Measurements from ENCODE around the gene NRAS. TPM values are rescaled to one million over a fixed set of nuclear protein-coding genes. Genes with fewer than 3 reads are reported as not detected.

Gene NRAS
- polyA plus RNA-seq, 1 of the 3 experiments (the other 2 are of a cell fraction) = 15.9 TPM

GRCh38 chr1:114719424-114719787 lies 2.8 kb upstream of the NRAS start:
- no peaks in the 10 kb centered on the region for H3K27me3 ChIP-seq (ENCODE audit: insufficient read depth)
- H3F3A ChIP-seq (replicated peaks; ENCODE audit: insufficient read depth) = peaks cover 50% of the 10 kb centered on the region
- ChIA-PET POLR2A (no interaction called here), CTCF (interaction anchor here (0.6 to 1.5 kb wide), 2 partner anchors 38 to 372 kb away, joined by 3 to 5 read pairs; partner anchors contain the start of gene CSDE1)
- no peak for DNase-seq
- H3K4me3 ChIP-seq (ENCODE audit: low read depth in 2 of 2, low read length in 1 of 2) = no peak overlapping the region
- H3K9ac ChIP-seq = no peak overlapping the region
- TF ChIP-seq IRF3 (IDR thresholded peaks at IDR 0.05; ENCODE audit: low read depth, low read length) (no peak), MEF2A (IDR thresholded peaks at IDR 0.05; ENCODE audit: borderline replicate concordance, low read depth) (no peak), RXRA (IDR thresholded peaks at IDR 0.05; ENCODE audit: borderline replicate concordance, low read depth) (no peak), ZBTB33 (IDR thresholded peaks at IDR 0.05; ENCODE audit: borderline replicate concordance, low read depth) (no peak), EZH2phosphoT487 (IDR thresholded peaks at IDR 0.05; ENCODE audit: borderline replicate concordance, low read depth) (no peak), NFIC (IDR thresholded peaks at IDR 0.05; ENCODE audit: borderline replicate concordance) (no peak), RAD21 (IDR thresholded peaks at IDR 0.05; ENCODE audit: low read length) (no peak), YY1 (IDR thresholded peaks at IDR 0.05; ENCODE audit: low read depth) (no peak), FOXM1 (IDR thresholded peaks at IDR 0.05; ENCODE audit: low read depth) (no peak), TEAD4 (IDR thresholded peaks at IDR 0.05; ENCODE audit: borderline replicate concordance, insufficient read depth) (no peak)
- no peak overlapping the region for H2AFZ ChIP-seq (ENCODE audit: low read depth)
- no peak overlapping the region for H3K4me2 ChIP-seq
- H4K20me1 ChIP-seq (ENCODE audit: insufficient read depth) = no peaks in the 10 kb centered on the region
- no peaks in the 10 kb centered on the region for H3K9me2 ChIP-seq
- peak overlapping the region in 1 of 2 experiments; percentile 53; a peak in 2 of 4 replicates for H3K27ac ChIP-seq (ENCODE audit: low read depth in 2 of 2, low read length in 1 of 2)
- peaks cover 70 to 72% of the 10 kb centered on the region in 2 experiments for H3K36me3 ChIP-seq (replicated peaks in 1 of 2; ENCODE audit: control insufficient read depth in 1 of 2, insufficient read depth in 2 of 2, low read length in 1 of 2)
- 73% methylated on average over 3 of the region's 3 CpGs for WGBS (ENCODE audit: low lambda C conversion rate)
- H3K4me1 ChIP-seq (ENCODE audit: control insufficient read depth in 1 of 2, insufficient read depth in 2 of 2, low read depth in 1 of 2, low read length in 1 of 2) = peaks cover 9 to 13% of the 10 kb centered on the region in 2 experiments; a peak in 3 of 4 replicates
- peaks cover 29% of the 10 kb centered on the region for H3K79me2 ChIP-seq (ENCODE audit: insufficient read depth)
- H3K9me3 ChIP-seq = no peaks in the 10 kb centered on the region

- Histone ChIP-seq H3F3A (replicated peaks; ENCODE audit: insufficient read depth) (peaks cover 45% of the 10 kb centered on the region), H3K27me3 (ENCODE audit: insufficient read depth) (no peaks in the 10 kb centered on the region), H3K27ac (ENCODE audit: low read depth in 2 of 2, low read length in 1 of 2) (peak overlapping the region in 1 of 2 experiments; percentile 53; a peak in 2 of 4 replicates), H3K4me1 (ENCODE audit: control insufficient read depth in 1 of 2, insufficient read depth in 2 of 2, low read depth in 1 of 2, low read length in 1 of 2) (peaks cover 12 to 13% of the 10 kb centered on the region in 2 experiments; a peak in 3 of 4 replicates), H3K9me2 (no peaks in the 10 kb centered on the region), H3K4me3 (ENCODE audit: low read depth in 2 of 2, low read length in 1 of 2) (no peak overlapping the region), H4K20me1 (ENCODE audit: insufficient read depth) (no peaks in the 10 kb centered on the region), H3K36me3 (replicated peaks in 1 of 2; ENCODE audit: control insufficient read depth in 1 of 2, insufficient read depth in 2 of 2, low read length in 1 of 2) (peaks cover 70 to 72% of the 10 kb centered on the region in 2 experiments), H2AFZ (ENCODE audit: low read depth) (no peak overlapping the region), H3K9me3 (no peaks in the 10 kb centered on the region), H3K79me2 (ENCODE audit: insufficient read depth) (peaks cover 34% of the 10 kb centered on the region), H3K4me2 (no peak overlapping the region), H3K9ac (no peak overlapping the region)
- WGBS (ENCODE audit: low lambda C conversion rate) = 82% methylated on average over 8 of the region's 11 CpGs
- TF ChIP-seq TAF1 (IDR thresholded peaks at IDR 0.05; ENCODE audit: borderline replicate concordance, low read depth, low read length) = no peak
- no peak for TF ChIP-seq MAX (IDR thresholded peaks at IDR 0.05; ENCODE audit: low read depth)
- TF ChIP-seq RCOR1 (IDR thresholded peaks at IDR 0.05; ENCODE audit: low read length) = no peak
- TF ChIP-seq RFX5 (IDR thresholded peaks at IDR 0.05; ENCODE audit: low read length) = no peak
- TF ChIP-seq EZH2phosphoT487 (IDR thresholded peaks at IDR 0.05; ENCODE audit: borderline replicate concordance, low read depth) = no peak
- no peak for TF ChIP-seq NFIC (IDR thresholded peaks at IDR 0.05; ENCODE audit: borderline replicate concordance)
- no peak for TF ChIP-seq RAD21 (IDR thresholded peaks at IDR 0.05; ENCODE audit: low read length)
- no peak for TF ChIP-seq SIN3A (IDR thresholded peaks at IDR 0.05; ENCODE audit: borderline replicate concordance, low read depth, low read length)
- DNase-seq = no peak
- ChIA-PET POLR2A (no interaction called here), CTCF (interaction anchor here (1.5 kb wide), 1 partner anchor 372 kb away, joined by 5 read pairs; no protein-coding TSS in a partner anchor)
Measured at GRCh38 chr1:114718661-114719423, 2.3 kb upstream of the NRAS start.

All from SK-N-SH (cell line).